Cardiac muscle cell (in vitro differentiated cells and primary cell): ENCODE measurements around the gene ACY1. TPM values are rescaled to one million over a fixed set of nuclear protein-coding genes. Genes with fewer than 3 reads are reported as not detected.
A peak's percentile ranks its signal among the peaks of the same experiment; 100 is the strongest.

Experiments used
- DNase-seq, 2 donors: peaks; one replicate each; pipeline versions ENCODE4 v3.0.0 to v3.0.0-alpha.2; 2010 to 2017; ENCODE audit warnings: low read depth in 1 of 2, low spot score in 1 of 2
- H3K27ac ChIP-seq: fragments of 200-600 bp; sonication (generic); 2 replicates; pipeline ENCODE4 v1.5.1; 2016
- H3K27me3 ChIP-seq: fragments of 200-600 bp; sonication (generic); 2 replicates; pipeline ENCODE4 v1.6.0; 2016; ENCODE audit warnings: control low read depth
- H3K36me3 ChIP-seq: fragments of 200-600 bp; sonication (generic); 2 replicates; pipeline ENCODE4 v1.5.1; 2016; ENCODE audit warnings: control low read depth
- H3K4me1 ChIP-seq: fragments of 200-600 bp; sonication (generic); 2 replicates; pipeline ENCODE4 v1.8.1; 2017; ENCODE audit warnings: low read depth, mild to moderate bottlenecking, mixed run types
- H3K4me3 ChIP-seq: fragments of 200-600 bp; sonication (generic); 2 replicates; pipeline ENCODE4 v1.5.1; 2016; ENCODE audit warnings: mild to moderate bottlenecking
- H3K9me3 ChIP-seq: fragments of 200-600 bp; sonication (generic); 2 replicates; pipeline ENCODE4 v1.5.1; 2017; ENCODE audit warnings: low read depth, mild to moderate bottlenecking, control low read depth
- CTCF ChIP-seq: IDR thresholded peaks from 2 replicates; pipeline ENCODE4 v1.5.1; 2012; ENCODE audit warnings: low read depth, mild to moderate bottlenecking, low read length
- polyA plus RNA-seq: library from polyadenylated mRNA; unstranded; fragments of >200 nt; fragmentation: Nextera tagmentation; extraction: Ambion mirVana; gene quantifications from 2 replicates; pipeline ENCODE4 v1.2.1, GENCODE V29; 2016
- total RNA-seq: library from RNA; depleted of rRNA; stranded (reverse); fragments of >200 nt; gene quantifications from 2 replicates; pipeline ENCODE4 v1.2.3, GENCODE V29; 2016

Gene ACY1
- total and polyA plus RNA-seq, 2 experiments from 2014 or later = 87.7 to 125 TPM

GRCh38 chr3:51955175-51955892, 28.0 kb upstream of the ACY1 start, which contains the start of gene GPR62:
GPR62 (plus strand) TSS chr3:51955381; CDS start chr3:51955653, 272 bp downstream.
- peaks cover 13% of the 10 kb centered on the region for H3K4me1 ChIP-seq
- no peak within 1 kb of the TSS for H3K27ac ChIP-seq
- H3K4me3 ChIP-seq = no peak within 1 kb of the TSS
- no peak for DNase-seq
- peaks cover 24% of the 10 kb centered on the region for H3K27me3 ChIP-seq
- H3K9me3 ChIP-seq = no peaks in the 10 kb centered on the region
- no peak for TF ChIP-seq CTCF
- H3K36me3 ChIP-seq = no peaks in the 10 kb centered on the region

- no peaks in the 10 kb centered on the region for H3K9me3 ChIP-seq
- H3K27me3 ChIP-seq = peaks cover 24% of the 10 kb centered on the region
- no peaks in the 10 kb centered on the region for H3K36me3 ChIP-seq
- peaks cover 13% of the 10 kb centered on the region for H3K4me1 ChIP-seq
- no peak overlapping the region for H3K4me3 ChIP-seq
- no peak overlapping the region for H3K27ac ChIP-seq
- peak; percentile 46 for TF ChIP-seq CTCF
- peak; percentile 60 to 83 for DNase-seq
Measured at GRCh38 chr3:51955893-51956770, 27.2 kb upstream of the ACY1 start.

GRCh38 chr3:51957520-51958205, 25.7 kb upstream of the ACY1 start:
- TF ChIP-seq CTCF = no peak

GRCh38 chr3:51958603-51959521, 24.5 kb upstream of the ACY1 start:
- no peak for TF ChIP-seq CTCF
- DNase-seq = no peak
- Histone ChIP-seq H3K36me3 (no peaks in the 10 kb centered on the region), H3K4me1 (peaks cover 9% of the 10 kb centered on the region), H3K9me3 (no peaks in the 10 kb centered on the region), H3K27ac (no peak overlapping the region), H3K27me3 (peaks cover 20% of the 10 kb centered on the region), H3K4me3 (no peak overlapping the region)

More at GRCh38 chr3:51957520-51958205, 25.7 kb upstream of the ACY1 start:
- H3K9me3 ChIP-seq = no peaks in the 10 kb centered on the region
- DNase-seq = no peak
- H3K4me1 ChIP-seq = peaks cover 13% of the 10 kb centered on the region
- peaks cover 24% of the 10 kb centered on the region for H3K27me3 ChIP-seq
- H3K27ac ChIP-seq = no peak overlapping the region
- no peaks in the 10 kb centered on the region for H3K36me3 ChIP-seq
- no peak overlapping the region for H3K4me3 ChIP-seq
